HepG2 (cell line): ENCODE results near the gene GARS1. TPM values are rescaled to one million over a fixed set of nuclear protein-coding genes. Genes with fewer than 3 reads are reported as not detected.
A peak's percentile ranks its signal among the peaks of the same experiment; 100 is the strongest.

Source experiments
- ARID4A ChIP-seq: sonication (generic); formaldehyde crosslinking; IDR thresholded peaks from 2 replicates; pipeline ENCODE4 v1.5.0; 2020; ENCODE audit warnings: mild to moderate bottlenecking, missing genetic modification reagents, borderline replicate concordance
- FLYWCH1 ChIP-seq: sonication (generic); formaldehyde crosslinking; IDR thresholded peaks from 2 replicates; pipeline ENCODE4 v1.8.1; 2023; ENCODE audit warnings: mild to moderate bottlenecking, missing genetic modification reagents
- GLI4 ChIP-seq: sonication (generic); formaldehyde crosslinking; IDR thresholded peaks from 2 replicates; pipeline ENCODE4 v1.5.1; 2020; ENCODE audit warnings: missing genetic modification reagents, mild to moderate bottlenecking, moderate library complexity, borderline replicate concordance
- GTF2F1 ChIP-seq: fragments of 150-350 bp; IDR thresholded peaks from 2 replicates; pipeline ENCODE4 v1.6.1; 2014; ENCODE audit warnings: low read length
- HDAC6 ChIP-seq: fragments of 200-600 bp; sonication (generic); IDR thresholded peaks from 2 replicates; pipeline ENCODE4 v1.7.0; 2017; ENCODE audit warnings: mild to moderate bottlenecking, antibody characterized with exemption, low read length, low read depth
- HNRNPLL ChIP-seq: fragments of 200-400 bp; formaldehyde crosslinking; IDR thresholded peaks from 2 replicates; pipeline ENCODE4 v1.6.1; 2017; ENCODE audit warnings: mild to moderate bottlenecking, low read depth, low read length; ENCODE audit not compliant: poor library complexity, severe bottlenecking
- SOX13 ChIP-seq, 3 experiments: fragments of 450-650 bp in 1 of 3; sonication (generic) in 1 of 3; formaldehyde crosslinking in 1 of 3; IDR thresholded peaks in 2 of 3; conservative IDR thresholded peaks in 1 of 3; 2 replicates each; pipeline versions ENCODE4 v1.5.0 to v1.6.1; 2016 to 2020; ENCODE audit warnings: antibody characterized with exemption in 1 of 3, mild to moderate bottlenecking in 1 of 3, missing compliant biosample characterization in 1 of 3, missing genetic modification reagents in 1 of 3, moderate library complexity in 1 of 3
- TBP ChIP-seq: sonication (generic); formaldehyde crosslinking; IDR thresholded peaks from 2 replicates; pipeline ENCODE4 v1.5.0; 2020; ENCODE audit warnings: missing genetic modification reagents
- ZNF414 ChIP-seq: sonication (generic); formaldehyde crosslinking; IDR thresholded peaks from 2 replicates; pipeline ENCODE4 v1.5.0; 2020; ENCODE audit warnings: missing genetic modification reagents
- ZNF609 ChIP-seq: sonication (generic); formaldehyde crosslinking; IDR thresholded peaks from 2 replicates; pipeline ENCODE4 v1.4.0; 2020; ENCODE audit warnings: mild to moderate bottlenecking, missing genetic modification reagents, borderline replicate concordance
- ZNF660 ChIP-seq: sonication (generic); formaldehyde crosslinking; IDR thresholded peaks from 2 replicates; pipeline ENCODE4 v1.5.1; 2020; ENCODE audit warnings: mild to moderate bottlenecking, low read depth, missing genetic modification reagents, borderline replicate concordance
- ZNF720 ChIP-seq: sonication (generic); formaldehyde crosslinking; IDR thresholded peaks from 2 replicates; pipeline ENCODE4 v1.4.0; 2020; ENCODE audit warnings: missing genetic modification reagents
- ZNF784 ChIP-seq: sonication (generic); formaldehyde crosslinking; IDR thresholded peaks from 2 replicates; pipeline ENCODE4 v1.5.1; 2020; ENCODE audit warnings: missing genetic modification reagents, mild to moderate bottlenecking, borderline replicate concordance
- polyA plus RNA-seq, 8 experiments: library from polyadenylated mRNA; depleted of rRNA in 3 of 8; stranded (reverse) in 7 of 8; unstranded in 1 of 8; fragments of >200 nt; fragmentation: Illumina TruSeq in 4 of 8; extraction: Trizol in 4 of 8; gene quantifications; 2 replicates each; pipeline versions ENCODE4 v1.2.1 to v1.2.3, GENCODE V29; 2011 to 2016; ENCODE audit warnings: low read depth in 4 of 8, missing spikeins in 1 of 8, mixed read lengths in 1 of 8; ENCODE audit not compliant: insufficient read depth in 1 of 8
- total RNA-seq, 5 experiments: library from RNA; depleted of rRNA; stranded (reverse); fragments of >200 nt; fragmentation: Illumina TruSeq; extraction: Trizol; gene quantifications; 2 replicates each; pipeline ENCODE4 v1.2.3, GENCODE V29; 2016; ENCODE audit warnings: low read depth in 1 of 5
- TF ChIP-seq, protein P1 (sequence below): sonication (generic); formaldehyde crosslinking; IDR thresholded peaks from 2 replicates; pipeline ENCODE4 v1.8.0; 2022; ENCODE audit warnings: missing genetic modification reagents, low read depth, mild to moderate bottlenecking, borderline replicate concordance
- TF ChIP-seq, protein P2 (sequence below): IDR thresholded peaks from 2 replicates; pipeline ENCODE4 v1.6.1; 2012; ENCODE audit warnings: inconsistent platforms

Gene GARS1
- total and polyA plus RNA-seq, 2 of the 13 experiments (the other 11 are each of a cell fraction or from before 2014, with no cell fraction given), result 140 to 460 TPM

DNA sequence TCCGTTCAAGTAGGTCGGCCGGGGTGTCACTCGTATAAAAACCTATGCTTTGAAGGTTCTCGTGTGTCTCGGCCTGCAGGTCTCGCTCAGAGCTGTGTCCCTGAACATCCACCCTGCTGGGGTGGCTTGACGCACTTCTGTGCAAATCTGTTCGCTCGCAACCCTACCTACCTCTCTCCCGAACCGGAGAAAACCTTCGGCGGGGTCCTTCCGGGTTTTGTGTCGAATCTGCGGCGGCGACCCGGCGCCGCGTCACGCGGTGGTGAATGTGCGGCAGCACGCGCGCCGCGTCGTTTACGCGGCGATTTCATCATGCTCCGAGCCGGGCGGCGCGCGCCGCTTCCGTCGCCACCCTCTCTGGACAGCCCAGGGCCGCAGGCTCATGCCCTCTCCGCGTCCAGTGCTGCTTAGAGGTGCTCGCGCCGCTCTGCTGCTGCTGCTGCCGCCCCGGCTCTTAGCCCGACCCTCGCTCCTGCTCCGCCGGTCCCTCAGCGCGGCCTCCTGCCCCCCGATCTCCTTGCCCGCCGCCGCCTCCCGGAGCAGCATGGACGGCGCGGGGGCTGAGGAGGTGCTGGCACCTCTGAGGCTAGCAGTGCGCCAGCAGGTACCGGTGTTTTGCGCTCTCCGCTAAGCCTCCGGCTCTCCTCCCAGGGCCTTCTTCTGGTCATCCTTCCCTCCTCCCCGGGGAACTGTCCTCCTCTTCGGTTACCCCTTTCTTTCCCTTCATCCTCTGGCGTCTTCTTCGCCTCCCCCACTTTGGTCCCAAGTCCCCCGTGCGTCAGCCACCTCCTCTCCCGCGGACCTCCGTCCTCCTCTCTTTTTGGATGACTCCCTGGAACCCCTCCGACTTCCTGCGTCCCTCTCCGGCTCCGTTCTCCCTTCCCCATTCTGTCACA, at the start of gene GARS1 (continued):
- TF ChIP-seq ARID4A (CRISPR knock-in tag) (peak; percentile 97), HNRNPLL (peak; percentile 95), TBP (CRISPR knock-in tag) (0 out of 2 replicates have a peak, but pooled peaks have one; percentile 33), ZNF414 (CRISPR knock-in tag) (peak; percentile 70), GLI4 (no peak), ZNF784 (CRISPR knock-in tag) (peak; percentile 81; the same call in 1 of the 2 replicates), HDAC6 (no peak), GTF2F1 (peak; percentile 39; the same call in 1 of the 2 replicates), ZNF609 (CRISPR knock-in tag) (peak; percentile 63), SOX13 (IDR thresholded peaks at IDR 0.05) (no peak; the same call in 1 of the 2 replicates), SOX13 (CRISPR knock-in tag; conservative IDR thresholded peaks at IDR 0.05 in 1 of 2, IDR thresholded peaks at IDR 0.05 in 1 of 2) (peak in 1 of 2 experiments; percentile 73; a peak in 2 of 4 replicates), FLYWCH1 (CRISPR knock-in tag) (no peak), ZNF660 (CRISPR knock-in tag) (no peak), ZNF720 (CRISPR knock-in tag) (no peak)
- TF ChIP-seq, protein P1, sequence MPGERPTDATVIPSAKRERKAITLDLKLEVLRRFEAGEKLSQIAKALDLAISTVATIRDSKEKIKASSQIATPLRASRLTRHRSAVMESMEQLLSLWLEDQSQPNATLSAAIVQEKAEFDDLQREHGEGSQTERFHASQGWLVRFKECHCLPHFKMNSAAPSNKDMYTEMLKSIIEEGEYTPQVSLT, result no peak
- TF ChIP-seq, protein P2, sequence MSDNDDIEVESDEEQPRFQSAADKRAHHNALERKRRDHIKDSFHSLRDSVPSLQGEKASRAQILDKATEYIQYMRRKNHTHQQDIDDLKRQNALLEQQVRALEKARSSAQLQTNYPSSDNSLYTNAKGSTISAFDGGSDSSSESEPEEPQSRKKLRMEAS, result peak; percentile 98
